SK-N-SH (cell line): ENCODE data around the gene GFM1. TPM values are rescaled to one million over a fixed set of nuclear protein-coding genes. Genes with fewer than 3 reads are reported as not detected.

ENCODE experiments used
- CTCF ChIA-PET: fragments of 300-600, 350-600 bp; formaldehyde crosslinking; extraction: SDS; loops from one replicate; lab custom pipeline; 2021; lab: Yijun Ruan, JAX
- POLR2A ChIA-PET: fragments of 350-600 bp; sonication (Branson Sonifier 250); formaldehyde crosslinking; extraction: SDS; loops from one replicate; lab custom pipeline; 2020; ENCODE audit warnings: antibody characterized with exemption, inconsistent platforms; lab: Yijun Ruan, JAX
- DNase-seq: peaks from one replicate; pipeline ENCODE4 v3.0.0; 2012
- H2AFZ ChIP-seq: fragments of 200-600 bp; sonication (generic); 2 replicates; pipeline ENCODE4 v1.8.1; 2016; ENCODE audit warnings: antibody characterized with exemption, mild to moderate bottlenecking, low read depth
- H3F3A ChIP-seq: fragments of 200-600 bp; sonication (generic); replicated peaks from 2 replicates; pipeline ENCODE3; 2016; ENCODE audit warnings: antibody characterized with exemption, mild to moderate bottlenecking; ENCODE audit not compliant: insufficient read depth
- H3K27ac ChIP-seq, 2 experiments: fragments of 200-500 bp in 1 of 2; fragments of 200-600 bp in 1 of 2; sonication (Bioruptor generic) in 1 of 2; sonication (generic), shearing (Covaris generic) in 1 of 2; 2 replicates each; pipeline versions ENCODE4 v1.5.1 to v1.6.1; 2014 to 2016; ENCODE audit warnings: low read depth in 2 of 2, inconsistent platforms in 1 of 2, low read length in 1 of 2, mild to moderate bottlenecking in 1 of 2, mixed read lengths in 1 of 2
- H3K27me3 ChIP-seq: fragments of 200-600 bp; sonication (generic), shearing (Covaris generic); 2 replicates; pipeline ENCODE4 v1.6.1; 2016; ENCODE audit warnings: mixed run types; ENCODE audit not compliant: insufficient read depth
- H3K36me3 ChIP-seq, 2 experiments: fragments of 200-500 bp in 1 of 2; fragments of 200-600 bp in 1 of 2; sonication (Bioruptor generic) in 1 of 2; sonication (generic) in 1 of 2; replicated peaks in 1 of 2; 2 replicates each; pipeline versions ENCODE3 to v1.5.1; 2014 to 2016; ENCODE audit warnings: low read length in 1 of 2, mild to moderate bottlenecking in 1 of 2; ENCODE audit not compliant: insufficient read depth in 2 of 2, control insufficient read depth in 1 of 2
- H3K4me1 ChIP-seq, 2 experiments: fragments of 200-500 bp in 1 of 2; fragments of 200-600 bp in 1 of 2; sonication (Bioruptor generic) in 1 of 2; sonication (generic), shearing (Covaris generic) in 1 of 2; 2 replicates each; pipeline versions ENCODE4 v1.5.1 to v1.6.1; 2014 to 2016; ENCODE audit warnings: low read depth in 1 of 2, low read length in 1 of 2, mixed run types in 1 of 2; ENCODE audit not compliant: insufficient read depth in 2 of 2, control insufficient read depth in 1 of 2
- H3K4me2 ChIP-seq: fragments of 200-600 bp; sonication (generic), shearing (Covaris generic); 2 replicates; pipeline ENCODE4 v1.6.1; 2017; ENCODE audit warnings: mixed run types
- H3K4me3 ChIP-seq, 2 experiments: fragments of 200-500 bp in 1 of 2; fragments of 200-600 bp in 1 of 2; sonication (Bioruptor generic) in 1 of 2; sonication (generic), shearing (Covaris generic) in 1 of 2; 2 replicates each; pipeline versions ENCODE4 v1.5.1 to v1.8.1; 2014 to 2016; ENCODE audit warnings: low read depth in 2 of 2, inconsistent platforms in 1 of 2, low read length in 1 of 2, mild to moderate bottlenecking in 1 of 2, mixed read lengths in 1 of 2, moderate library complexity in 1 of 2
- H3K79me2 ChIP-seq: fragments of 200-600 bp; sonication (generic); 2 replicates; pipeline ENCODE4 v1.8.1; 2017; ENCODE audit warnings: mild to moderate bottlenecking; ENCODE audit not compliant: insufficient read depth
- H3K9ac ChIP-seq: fragments of 200-600 bp; sonication (generic); 2 replicates; pipeline ENCODE4 v1.6.1; 2017; ENCODE audit warnings: mixed run types
- H3K9me2 ChIP-seq: fragments of 200-600 bp; sonication (generic); 2 replicates; pipeline ENCODE4 v1.6.1; 2017; ENCODE audit warnings: mixed run types
- H3K9me3 ChIP-seq: fragments of 200-600 bp; sonication (generic); 2 replicates; pipeline ENCODE4 v1.6.1; 2017; ENCODE audit warnings: mixed run types, mild to moderate bottlenecking, moderate library complexity
- H4K20me1 ChIP-seq: fragments of 200-600 bp; sonication (generic); 2 replicates; pipeline ENCODE4 v1.6.1; 2017; ENCODE audit warnings: mild to moderate bottlenecking, mixed run types; ENCODE audit not compliant: insufficient read depth
- CTCF ChIP-seq: fragments of 200-600 bp; sonication (generic); IDR thresholded peaks from 2 replicates; pipeline ENCODE4 v1.6.1; 2017; ENCODE audit warnings: antibody characterized with exemption, mild to moderate bottlenecking, moderate library complexity
- EP300 ChIP-seq, 2 experiments: IDR thresholded peaks; 2 replicates each; pipeline versions ENCODE4 v1.4.0 to v1.6.1; 2012; ENCODE audit warnings: borderline replicate concordance in 1 of 2, low read depth in 1 of 2, low read length in 1 of 2
- EZH2phosphoT487 ChIP-seq: fragments of 200-600 bp; sonication (generic); IDR thresholded peaks from 2 replicates; pipeline ENCODE4 v1.6.1; 2017; ENCODE audit warnings: low read depth, mixed run types, mild to moderate bottlenecking, antibody characterized with exemption, moderate library complexity, borderline replicate concordance
- FOSL2 ChIP-seq: IDR thresholded peaks from 2 replicates; pipeline ENCODE4 v1.4.0; 2012; ENCODE audit warnings: low read depth, mild to moderate bottlenecking, moderate library complexity, borderline replicate concordance
- FOXM1 ChIP-seq: IDR thresholded peaks from 2 replicates; pipeline ENCODE4 v1.4.0; 2012; ENCODE audit warnings: low read depth, mild to moderate bottlenecking
- GABPA ChIP-seq: IDR thresholded peaks from 2 replicates; pipeline ENCODE4 v1.4.0; 2012; ENCODE audit warnings: low read depth, mild to moderate bottlenecking
- GATA2 ChIP-seq: sonication (generic); formaldehyde crosslinking; IDR thresholded peaks from 2 replicates; pipeline ENCODE4 v1.5.0; 2020; ENCODE audit warnings: mild to moderate bottlenecking, missing genetic modification reagents
- IRF3 ChIP-seq: fragments of 150-350 bp; IDR thresholded peaks from 2 replicates; pipeline ENCODE4 v1.6.1; 2016; ENCODE audit warnings: mild to moderate bottlenecking, low read depth, low read length
- MXI1 ChIP-seq: IDR thresholded peaks from 2 replicates; pipeline ENCODE4 v1.6.1; 2012; ENCODE audit warnings: mild to moderate bottlenecking, low read depth, low read length, improper control_type of control experiment
- NFIC ChIP-seq: IDR thresholded peaks from 2 replicates; pipeline ENCODE4 v1.4.0; 2012; ENCODE audit warnings: borderline replicate concordance
- PBX3 ChIP-seq: IDR thresholded peaks from 2 replicates; pipeline ENCODE4; 2012
- RAD21 ChIP-seq: IDR thresholded peaks from 2 replicates; pipeline ENCODE4 v1.6.1; 2012; ENCODE audit warnings: mild to moderate bottlenecking, low read length
- RXRA ChIP-seq: IDR thresholded peaks from 2 replicates; pipeline ENCODE4 v1.4.0; 2012; ENCODE audit warnings: low read depth, mild to moderate bottlenecking, borderline replicate concordance
- TAF1 ChIP-seq: IDR thresholded peaks from 2 replicates; pipeline ENCODE4 v1.6.1; 2012; ENCODE audit warnings: low read depth, mild to moderate bottlenecking, low read length, moderate library complexity, borderline replicate concordance
- TCF12 ChIP-seq: IDR thresholded peaks from 2 replicates; pipeline ENCODE4 v1.4.0; 2012
- TEAD4 ChIP-seq: IDR thresholded peaks from 2 replicates; pipeline ENCODE4 v1.4.0; 2012; ENCODE audit warnings: mild to moderate bottlenecking, borderline replicate concordance; ENCODE audit not compliant: insufficient read depth
- USF1 ChIP-seq: IDR thresholded peaks from 2 replicates; pipeline ENCODE4 v1.4.0; 2012; ENCODE audit warnings: low read depth, borderline replicate concordance
- polyA plus RNA-seq, 3 experiments: library from polyadenylated mRNA; depleted of rRNA; stranded (reverse); fragments of >200 nt; gene quantifications; 2 replicates each; pipeline ENCODE4 v1.2.3, GENCODE V29; 2012
- TF ChIP-seq, protein P1 (sequence below): fragments of 150-350 bp; IDR thresholded peaks from 2 replicates; pipeline ENCODE4 v1.6.1; 2017; ENCODE audit warnings: antibody characterized with exemption, low read length, low read depth, borderline replicate concordance

Gene GFM1
- polyA plus RNA-seq, 1 of the 3 experiments (the other 2 are of a cell fraction), result 25.2 TPM

- Histone ChIP-seq H4K20me1 (no peaks in the 10 kb centered on the region), H3K27me3 (no peaks in the 10 kb centered on the region), H3F3A (peaks cover 23% of the 10 kb centered on the region), H3K79me2 (no peaks in the 10 kb centered on the region), H3K9ac (no peak overlapping the region), H2AFZ (no peak overlapping the region), H3K9me2 (no peaks in the 10 kb centered on the region), H3K4me3 (no peak overlapping the region), H3K4me1 (peaks cover 5 to 10% of the 10 kb centered on the region in 2 experiments; a peak in 2 of 4 replicates), H3K27ac (no peak overlapping the region), H3K36me3 (no peaks in the 10 kb centered on the region), H3K9me3 (no peaks in the 10 kb centered on the region), H3K4me2 (no peak overlapping the region)
- CTCF ChIA-PET, result interaction anchor here (1.6 to 7.3 kb wide), 8 partner anchors 11 to 74 kb away, joined by 6 to 146 read pairs (median 18); partner anchors contain the start of gene MFSD1
- POLR2A ChIA-PET, result no interaction called here
- no peak for DNase-seq
- TF ChIP-seq NFIC (no peak), USF1 (no peak), TCF12 (no peak), FOXM1 (no peak), PBX3 (no peak), GABPA (no peak), IRF3 (no peak), CTCF (no peak), EP300 (IDR thresholded peaks at IDR 0.05; ENCODE audit: borderline replicate concordance in 1 of 2, low read depth in 1 of 2, low read length in 1 of 2) (no peak), RXRA (no peak), TEAD4 (no peak), EZH2phosphoT487 (no peak), TAF1 (no peak), FOSL2 (no peak), RAD21 (no peak), MXI1 (no peak), GATA2 (no peak)
- TF ChIP-seq, protein P1, sequence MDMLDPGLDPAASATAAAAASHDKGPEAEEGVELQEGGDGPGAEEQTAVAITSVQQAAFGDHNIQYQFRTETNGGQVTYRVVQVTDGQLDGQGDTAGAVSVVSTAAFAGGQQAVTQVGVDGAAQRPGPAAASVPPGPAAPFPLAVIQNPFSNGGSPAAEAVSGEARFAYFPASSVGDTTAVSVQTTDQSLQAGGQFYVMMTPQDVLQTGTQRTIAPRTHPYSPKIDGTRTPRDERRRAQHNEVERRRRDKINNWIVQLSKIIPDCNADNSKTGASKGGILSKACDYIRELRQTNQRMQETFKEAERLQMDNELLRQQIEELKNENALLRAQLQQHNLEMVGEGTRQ, result no peak
Measured at GRCh38 chr3:158728851-158729250, 84.5 kb downstream of the GFM1 start.
